T-helper 17 cell (primary cell): ENCODE results near the gene KLHDC1. TPM values are rescaled to one million over a fixed set of nuclear protein-coding genes. Genes with fewer than 3 reads are reported as not detected.
"Not testable (repeated sequence)": the region's sequence is repeated elsewhere in the genome, so short reads cannot be mapped to it uniquely, and the experiment has no call there.

Source experiments
- ATAC-seq: fragments of 150-1000 bp; cut with Tn5 transposase; 2 replicates; pipeline ENCODE4 v1.10.0; 2021; ENCODE audit warnings: mild to moderate bottlenecking, moderate library complexity
- DNase-seq, 3 donors: peaks; one replicate each; pipeline versions ENCODE4 v3.0.0 to v3.0.0-alpha.2; 2020 to 2021
- H3K9me3 ChIP-seq: one replicate; pipeline ENCODE4 v1.7.0; 2013; ENCODE audit warnings: low read length, mild to moderate bottlenecking; ENCODE audit not compliant: control insufficient read depth, poor library complexity, severe bottlenecking
- H3K27ac Mint-ChIP-seq: one replicate; pipeline ENCODE4 v1.8.0; 2022; ENCODE audit warnings: mild to moderate bottlenecking, moderate library complexity, mixed read lengths
- H3K27me3 Mint-ChIP-seq: one replicate; pipeline ENCODE4 v1.8.0; 2022; ENCODE audit warnings: mixed read lengths
- H3K36me3 Mint-ChIP-seq: one replicate; pipeline ENCODE4 v1.8.0; 2022; ENCODE audit warnings: low read depth, mixed read lengths
- H3K4me1 Mint-ChIP-seq: one replicate; pipeline ENCODE4 v1.8.0; 2022; ENCODE audit warnings: mild to moderate bottlenecking, mixed read lengths
- H3K4me3 Mint-ChIP-seq: one replicate; pipeline ENCODE4 v1.8.0; 2022; ENCODE audit warnings: mild to moderate bottlenecking, moderate library complexity, mixed read lengths
- total RNA-seq, 4 donors: library from RNA in 2 of 4; stranded (reverse) in 2 of 4; gene quantifications; one replicate each; pipeline ENCODE4 v1.2.3 and lab custom pipeline; 2022 to 2026

KLHDC1 gene
- total RNA-seq = 1 to 10 TPM; 7.4 to 7.5 TPM
- 7.3 to 8.5 reads per million in 2 donors for total RNA-seq (lab: John Stamatoyannopoulos, UW)

GRCh38 chr14:49692811-49693734 is at the start of gene KLHDC1:
Gene KLHDC1, plus strand, starts transcription at chr14:49693120. Its CDS starts 75 bp downstream, at chr14:49693195.
- no peaks in the 10 kb centered on the region for H3K27me3 Mint-ChIP-seq
- no peaks in the 10 kb centered on the region for H3K9me3 ChIP-seq
- ATAC-seq (peak; percentile 88), DNase-seq (peak; percentile 63 to 69 (median 68))
- peaks cover 25% of the 10 kb centered on the region for H3K4me1 Mint-ChIP-seq
- peak within 1 kb of the TSS; percentile 97 for H3K4me3 Mint-ChIP-seq
- peaks cover 3% of the 10 kb centered on the region for H3K36me3 Mint-ChIP-seq
- peak within 1 kb of the TSS; percentile 92 for H3K27ac Mint-ChIP-seq

- DNase-seq (no peak), ATAC-seq (no peak)
- Mint-ChIP-seq H3K4me3 (no peak overlapping the region), H3K27ac (no peak overlapping the region), H3K4me1 (peaks cover 5% of the 10 kb centered on the region), H3K36me3 (peaks cover 6% of the 10 kb centered on the region), H3K27me3 (no peaks in the 10 kb centered on the region)
- H3K9me3 ChIP-seq = no peaks in the 10 kb centered on the region
These were observed 39.4 kb upstream of the KLHDC1 start for GRCh38 chr14:49653508-49653907.

GRCh38 chr14:49654511-49654910 is 38.4 kb upstream of the KLHDC1 start:
- H3K4me1 Mint-ChIP-seq = peaks cover 5% of the 10 kb centered on the region

DNA sequence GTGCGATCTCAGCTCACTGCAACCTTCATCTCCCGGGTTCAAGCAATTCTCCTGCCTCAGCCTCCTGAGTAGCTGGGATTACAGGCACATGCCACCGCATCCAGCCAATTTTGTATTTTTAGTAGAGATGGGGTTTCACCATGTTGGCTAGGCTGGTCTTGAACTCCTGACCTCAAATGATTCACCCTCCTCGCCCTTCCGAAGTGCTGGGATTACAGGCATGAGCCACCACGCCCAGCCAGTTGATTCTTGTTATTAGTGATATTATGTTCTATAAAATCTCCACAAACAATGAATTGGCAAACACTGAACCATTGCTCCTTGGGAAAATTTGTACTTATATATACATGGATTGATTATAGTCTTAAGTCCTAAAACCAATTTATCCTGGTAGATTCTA is 35.4 kb upstream of the KLHDC1 start:
- not testable (repeated sequence) for H3K4me1 Mint-ChIP-seq, H3K27ac Mint-ChIP-seq, H3K27me3 Mint-ChIP-seq

More at GRCh38 chr14:49654511-49654910, 38.4 kb upstream of the KLHDC1 start:
- DNase-seq = no peak
- H3K9me3 ChIP-seq = no peaks in the 10 kb centered on the region
- no peaks in the 10 kb centered on the region for H3K27me3 Mint-ChIP-seq
- H3K27ac Mint-ChIP-seq = no peak overlapping the region
- peaks cover 6% of the 10 kb centered on the region for H3K36me3 Mint-ChIP-seq
- no peak overlapping the region for H3K4me3 Mint-ChIP-seq
- no peak for ATAC-seq

GRCh38 chr14:49659526-49660455 is 33.1 kb upstream of the KLHDC1 start:
- Mint-ChIP-seq H3K4me1 (no peaks in the 10 kb centered on the region), H3K27me3 (no peaks in the 10 kb centered on the region)
- no peak for DNase-seq

More for the DNA sequence above, 35.4 kb upstream of the KLHDC1 start:
- ATAC-seq, H3K9me3 ChIP-seq, DNase-seq, H3K4me3 Mint-ChIP-seq, H3K36me3 Mint-ChIP-seq: not testable (repeated sequence)

DNA sequence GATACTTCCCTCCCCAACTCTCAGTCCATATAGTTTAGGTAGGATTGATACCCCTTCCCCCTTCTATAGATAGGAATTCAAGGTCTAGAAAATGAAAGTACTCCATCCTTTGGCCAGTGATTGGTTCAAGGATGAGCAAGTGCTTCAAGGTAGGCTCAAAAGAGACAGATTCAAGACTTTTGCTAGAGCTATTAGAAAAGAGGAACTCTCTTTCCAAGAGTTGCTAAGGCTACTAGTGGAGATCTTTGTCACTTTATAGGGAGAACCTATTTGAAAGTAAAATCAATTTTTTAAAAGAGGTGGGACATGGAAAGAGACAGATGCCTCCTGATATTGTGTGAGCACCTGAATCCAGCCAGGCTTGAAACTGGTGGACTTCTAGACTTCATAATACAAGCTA is 22.4 kb upstream of the KLHDC1 start:
- Mint-ChIP-seq H3K27ac (no peak overlapping the region), H3K4me3 (no peak overlapping the region), H3K4me1 (no peaks in the 10 kb centered on the region), H3K27me3 (no peaks in the 10 kb centered on the region), H3K36me3 (peaks cover 2% of the 10 kb centered on the region)
- no peaks in the 10 kb centered on the region for H3K9me3 ChIP-seq
- DNase-seq = no peak
- no peak for ATAC-seq

More at GRCh38 chr14:49659526-49660455, 33.1 kb upstream of the KLHDC1 start:
- Mint-ChIP-seq H3K4me3 (no peak overlapping the region), H3K27ac (no peak overlapping the region), H3K36me3 (no peaks in the 10 kb centered on the region)
- no peak for ATAC-seq
- no peaks in the 10 kb centered on the region for H3K9me3 ChIP-seq

DNA sequence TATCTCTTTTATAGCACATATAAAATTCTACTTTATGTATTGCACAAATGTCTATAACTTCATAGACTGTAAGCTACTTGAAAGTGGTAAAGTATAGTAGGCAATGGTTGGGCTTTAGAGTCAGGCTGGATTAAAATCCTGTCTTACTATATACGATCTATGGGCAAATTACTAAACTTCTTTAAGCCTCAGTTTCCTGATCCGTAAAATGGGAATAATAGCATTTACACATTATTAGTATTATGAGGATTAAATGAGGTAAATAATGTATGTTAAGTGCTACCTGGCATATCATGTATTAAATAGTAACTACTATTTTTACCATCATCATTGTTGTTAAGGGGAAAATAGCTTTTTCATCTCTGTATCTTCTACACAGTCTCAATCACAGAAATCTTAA is 19.3 kb upstream of the KLHDC1 start:
- Mint-ChIP-seq H3K27ac (no peak overlapping the region), H3K27me3 (no peaks in the 10 kb centered on the region), H3K4me3 (no peak overlapping the region), H3K4me1 (no peaks in the 10 kb centered on the region), H3K36me3 (peaks cover 2% of the 10 kb centered on the region)
- DNase-seq (no peak), ATAC-seq (no peak)
- H3K9me3 ChIP-seq = no peaks in the 10 kb centered on the region

DNA sequence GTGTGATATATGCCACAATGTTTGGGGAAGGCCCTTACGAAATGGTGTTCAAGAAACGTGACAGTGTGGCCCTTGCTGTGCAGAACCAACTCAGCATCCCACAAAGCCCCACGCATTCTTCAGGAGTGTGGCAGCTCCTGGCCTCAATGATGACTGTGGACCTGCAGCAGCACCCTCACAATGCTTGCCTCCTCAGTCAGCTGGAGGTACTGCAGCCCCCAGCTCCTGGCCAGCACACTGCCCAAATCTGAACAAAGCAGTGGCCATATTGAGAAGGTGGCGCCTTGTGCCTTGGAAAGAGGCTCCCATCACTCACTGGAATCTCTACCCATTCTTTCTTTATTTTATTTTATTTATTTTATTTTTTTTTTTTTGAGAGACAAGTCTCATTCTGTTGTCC is 15.3 kb upstream of the KLHDC1 start:
- H3K9me3 ChIP-seq = no peaks in the 10 kb centered on the region
- Mint-ChIP-seq H3K36me3 (peaks cover 2% of the 10 kb centered on the region), H3K4me3 (no peak overlapping the region), H3K27ac (no peak overlapping the region), H3K4me1 (no peaks in the 10 kb centered on the region), H3K27me3 (no peaks in the 10 kb centered on the region)
- ATAC-seq (peak; percentile 57), DNase-seq (no peak)

GRCh38 chr14:49679271-49679670 is 13.6 kb upstream of the KLHDC1 start:
- no peak for ATAC-seq
- H3K27ac Mint-ChIP-seq = no peak overlapping the region
- H3K4me1 Mint-ChIP-seq = peaks cover 3% of the 10 kb centered on the region

DNA sequence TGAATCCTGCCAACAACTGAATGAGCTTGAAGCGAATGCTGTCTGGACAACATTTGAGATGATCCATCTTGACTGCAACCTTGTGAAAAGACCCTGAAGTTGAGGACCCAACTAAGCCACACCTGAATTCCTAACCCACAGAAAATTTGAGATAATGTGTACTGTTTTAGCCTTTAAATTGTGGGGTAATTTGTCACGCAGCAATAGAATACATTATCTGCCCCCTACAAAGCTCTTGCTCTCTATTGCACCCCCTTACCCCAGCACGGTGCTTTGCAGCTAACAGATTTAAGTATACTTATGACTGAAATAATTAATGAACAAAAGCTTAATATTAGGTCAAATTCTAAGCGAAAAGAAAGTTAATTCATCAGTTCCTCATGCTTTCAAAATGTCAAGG is 6.5 kb upstream of the KLHDC1 start:
- H3K9me3 ChIP-seq = no peaks in the 10 kb centered on the region
- no peak for ATAC-seq
- H3K27me3 Mint-ChIP-seq = no peaks in the 10 kb centered on the region
- H3K27ac Mint-ChIP-seq = no peak overlapping the region
- DNase-seq = no peak
- H3K4me1 Mint-ChIP-seq = peaks cover 10% of the 10 kb centered on the region
- no peaks in the 10 kb centered on the region for H3K36me3 Mint-ChIP-seq
- no peak overlapping the region for H3K4me3 Mint-ChIP-seq

More at GRCh38 chr14:49679271-49679670, 13.6 kb upstream of the KLHDC1 start:
- no peaks in the 10 kb centered on the region for H3K9me3 ChIP-seq
- no peaks in the 10 kb centered on the region for H3K36me3 Mint-ChIP-seq
- no peaks in the 10 kb centered on the region for H3K27me3 Mint-ChIP-seq
- H3K4me3 Mint-ChIP-seq = no peak overlapping the region
- DNase-seq = no peak

- H3K27ac Mint-ChIP-seq = peak within 1 kb of the TSS; percentile 75
- ATAC-seq = peak; percentile 84
- peak; percentile 58 to 66 (median 61) for DNase-seq
- peak within 1 kb of the TSS; percentile 88 for H3K4me3 Mint-ChIP-seq
- no peaks in the 10 kb centered on the region for H3K27me3 Mint-ChIP-seq
- H3K4me1 Mint-ChIP-seq = peaks cover 18% of the 10 kb centered on the region
- peaks cover 3% of the 10 kb centered on the region for H3K36me3 Mint-ChIP-seq
- no peaks in the 10 kb centered on the region for H3K9me3 ChIP-seq
These were observed 4.8 kb upstream of the KLHDC1 start, which contains the start of gene POLE2 for GRCh38 chr14:49687942-49688700. Gene POLE2, minus strand, starts transcription at chr14:49688214. Its CDS starts 11 bp downstream, at chr14:49688203.

DNA sequence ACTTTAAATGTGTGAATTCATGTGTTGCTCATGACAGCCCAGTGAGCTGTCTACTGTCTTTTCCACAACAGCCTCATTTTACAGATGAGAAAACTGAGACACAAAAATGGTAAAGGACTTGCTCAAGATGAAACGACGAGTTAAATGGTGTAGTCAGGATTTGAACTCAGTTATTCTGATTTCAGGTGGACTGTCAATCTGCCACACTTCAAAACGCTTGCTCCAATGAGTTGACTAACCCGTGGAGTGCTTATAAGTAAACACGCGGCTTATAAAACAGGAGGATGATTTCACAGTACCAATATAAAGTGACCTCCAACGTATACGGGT is 4.3 kb upstream of the KLHDC1 start:
- peaks cover 3% of the 10 kb centered on the region for H3K36me3 Mint-ChIP-seq
- H3K4me3 Mint-ChIP-seq = peak overlapping the region; percentile 88
- H3K27me3 Mint-ChIP-seq = no peaks in the 10 kb centered on the region
- DNase-seq = no peak
- no peak for ATAC-seq
- H3K27ac Mint-ChIP-seq = peak overlapping the region; percentile 75
- no peaks in the 10 kb centered on the region for H3K9me3 ChIP-seq
- peaks cover 18% of the 10 kb centered on the region for H3K4me1 Mint-ChIP-seq
